GM12875 (cell line): Measurements from ENCODE around the gene PTPRK.

ENCODE experiments used
- H3K4me3 ChIP-seq: one replicate; pipeline ENCODE4 v1.5.1; 2011; ENCODE audit warnings: low read depth, low read length, control low read depth
- TF ChIP-seq, protein P1 (sequence below): IDR thresholded peaks from 2 replicates; pipeline ENCODE4 v1.5.1; 2011; ENCODE audit warnings: low read depth, mild to moderate bottlenecking, control low read depth, inconsistent platforms, low read length, moderate library complexity, borderline replicate concordance; ENCODE audit not compliant: insufficient read depth

PTPRK gene

DNA sequence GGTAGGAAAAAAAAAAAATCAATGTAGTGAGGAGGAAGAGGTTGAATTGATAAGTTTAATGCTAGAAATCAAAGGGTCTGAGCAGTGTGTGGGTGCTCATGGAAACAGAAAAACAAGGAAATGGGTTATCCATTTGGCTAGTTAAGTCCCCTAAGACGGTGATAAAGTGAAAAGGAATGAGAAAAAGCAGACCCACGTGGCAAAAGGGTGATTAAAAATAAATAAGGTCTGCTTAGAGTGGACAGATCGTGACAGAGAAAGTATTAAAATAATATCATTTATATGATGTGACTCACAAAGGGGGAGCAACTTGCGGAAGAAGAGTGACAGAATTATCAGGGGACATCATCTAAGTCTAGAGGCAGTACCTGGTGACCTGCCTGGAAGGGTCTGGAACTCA, 367.8 kb downstream of the PTPRK start:
- H3K4me3 ChIP-seq, result no peak overlapping the region
- TF ChIP-seq, protein P1, sequence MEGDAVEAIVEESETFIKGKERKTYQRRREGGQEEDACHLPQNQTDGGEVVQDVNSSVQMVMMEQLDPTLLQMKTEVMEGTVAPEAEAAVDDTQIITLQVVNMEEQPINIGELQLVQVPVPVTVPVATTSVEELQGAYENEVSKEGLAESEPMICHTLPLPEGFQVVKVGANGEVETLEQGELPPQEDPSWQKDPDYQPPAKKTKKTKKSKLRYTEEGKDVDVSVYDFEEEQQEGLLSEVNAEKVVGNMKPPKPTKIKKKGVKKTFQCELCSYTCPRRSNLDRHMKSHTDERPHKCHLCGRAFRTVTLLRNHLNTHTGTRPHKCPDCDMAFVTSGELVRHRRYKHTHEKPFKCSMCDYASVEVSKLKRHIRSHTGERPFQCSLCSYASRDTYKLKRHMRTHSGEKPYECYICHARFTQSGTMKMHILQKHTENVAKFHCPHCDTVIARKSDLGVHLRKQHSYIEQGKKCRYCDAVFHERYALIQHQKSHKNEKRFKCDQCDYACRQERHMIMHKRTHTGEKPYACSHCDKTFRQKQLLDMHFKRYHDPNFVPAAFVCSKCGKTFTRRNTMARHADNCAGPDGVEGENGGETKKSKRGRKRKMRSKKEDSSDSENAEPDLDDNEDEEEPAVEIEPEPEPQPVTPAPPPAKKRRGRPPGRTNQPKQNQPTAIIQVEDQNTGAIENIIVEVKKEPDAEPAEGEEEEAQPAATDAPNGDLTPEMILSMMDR, result no peak

- H3K4me3 ChIP-seq, result no peak overlapping the region
- TF ChIP-seq, protein P1, result no peak
Measured at GRCh38 chr6:128150376-128150775, 370.0 kb downstream of the PTPRK start.

GRCh38 chr6:128149796-128150195, 370.6 kb downstream of the PTPRK start:
- TF ChIP-seq, protein P1, result no peak

GRCh38 chr6:128144320-128144719, 376.1 kb downstream of the PTPRK start:
- no peak overlapping the region for H3K4me3 ChIP-seq
- TF ChIP-seq, protein P1, result no peak

More at GRCh38 chr6:128149796-128150195, 370.6 kb downstream of the PTPRK start:
- H3K4me3 ChIP-seq, result no peak overlapping the region

GRCh38 chr6:128141932-128142331, 378.5 kb downstream of the PTPRK start:
- TF ChIP-seq, protein P1, result no peak
- no peak overlapping the region for H3K4me3 ChIP-seq

GRCh38 chr6:128139519-128139918, 380.9 kb downstream of the PTPRK start:
- TF ChIP-seq, protein P1, result no peak
- H3K4me3 ChIP-seq, result no peak overlapping the region

- TF ChIP-seq, protein P1, result no peak
- no peak overlapping the region for H3K4me3 ChIP-seq
Measured at GRCh38 chr6:128138694-128139093, 381.7 kb downstream of the PTPRK start.
